Kasumi-1 (cell line): Measurements from ENCODE around the gene YIPF5.

Experiments
- DNase-seq, 2 experiments: peaks; one replicate each; lab custom pipeline; 2025; lab: John Stamatoyannopoulos, UW

YIPF5 gene

DNA sequence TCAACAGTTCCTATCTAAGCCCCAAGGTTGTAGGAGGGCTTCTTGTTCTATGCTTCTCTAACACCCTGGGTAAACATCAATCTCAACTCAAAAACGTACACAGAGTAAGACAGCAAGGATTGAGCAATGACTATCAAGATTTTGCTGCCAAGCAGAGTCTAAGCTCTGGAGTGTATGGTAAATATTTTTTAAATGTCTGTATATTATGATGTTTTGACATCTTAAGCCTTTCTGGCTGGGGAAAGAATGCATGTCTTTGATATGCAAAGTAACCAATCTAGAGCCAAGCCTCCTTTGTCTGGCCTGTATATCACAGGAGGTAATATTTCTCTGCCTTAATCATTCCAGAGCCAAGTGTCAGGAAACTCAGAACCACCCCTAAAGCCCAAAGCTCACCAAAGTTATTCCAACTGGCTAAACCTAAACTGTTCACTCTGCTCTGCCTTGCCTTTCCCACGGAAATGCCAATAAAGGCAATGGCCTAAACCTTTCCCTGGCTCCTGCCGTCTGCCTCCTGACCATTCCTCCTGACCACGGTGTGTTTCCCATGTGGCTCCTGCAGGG lies 45.2 kb downstream of the YIPF5 start:
- DNase-seq: no peak

DNA sequence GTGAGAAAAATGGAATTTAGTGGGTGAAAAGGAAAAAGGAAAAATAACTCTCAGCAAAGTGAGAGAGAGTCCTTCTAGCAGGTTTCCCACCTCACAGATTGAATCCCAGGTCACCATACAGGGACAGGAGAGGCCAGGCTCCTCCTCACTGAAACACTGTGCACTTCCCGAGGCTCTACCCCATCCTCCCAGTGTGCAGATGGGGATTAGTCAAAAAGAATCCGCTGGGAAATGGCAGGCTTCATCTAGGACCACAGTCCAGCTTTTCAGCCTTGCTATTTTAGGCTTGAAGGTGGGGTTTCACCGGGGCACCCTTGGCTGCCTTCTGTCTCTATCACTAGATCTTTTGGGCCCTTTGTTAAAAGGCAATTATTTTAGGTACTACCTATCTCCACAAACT lies 47.8 kb downstream of the YIPF5 start:
- no peak for DNase-seq

DNA sequence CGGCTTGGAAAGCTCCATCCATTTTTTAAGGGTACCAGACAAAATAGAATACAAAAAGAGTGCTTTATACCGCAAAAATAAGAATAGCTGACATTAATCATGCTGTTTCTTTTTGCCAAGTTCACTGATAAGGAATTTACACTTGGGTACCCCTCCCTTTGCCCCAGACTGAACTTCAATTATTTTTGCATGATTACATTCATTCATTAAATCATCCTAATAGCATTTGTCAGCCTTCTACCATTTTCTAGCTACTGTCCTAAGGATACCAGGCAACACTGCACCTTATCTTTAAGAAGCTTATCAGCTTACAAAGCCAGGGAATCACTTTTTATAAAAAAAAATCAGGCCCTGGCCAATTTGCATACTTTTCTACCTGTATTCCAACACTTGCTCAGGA lies 48.4 kb downstream of the YIPF5 start:
- no peak for DNase-seq

DNA sequence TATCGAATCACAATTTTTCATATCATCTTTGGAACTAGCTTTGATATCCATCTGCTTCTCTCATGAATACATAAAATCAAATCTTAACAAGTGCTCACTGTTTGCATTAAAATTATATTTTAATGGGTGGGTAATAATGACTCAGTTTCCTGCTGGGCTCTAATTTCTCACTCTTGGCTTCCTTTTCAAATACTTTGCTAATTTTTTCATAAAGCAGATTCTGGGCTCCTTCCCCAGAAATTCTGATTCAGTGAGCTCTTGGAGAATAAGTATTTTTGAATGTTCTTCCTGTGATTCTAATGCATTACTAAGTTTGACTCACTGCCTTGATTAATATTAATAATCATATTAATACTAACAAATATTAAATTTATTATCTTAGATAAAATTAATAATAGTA lies 48.9 kb downstream of the YIPF5 start:
- no peak for DNase-seq

DNA sequence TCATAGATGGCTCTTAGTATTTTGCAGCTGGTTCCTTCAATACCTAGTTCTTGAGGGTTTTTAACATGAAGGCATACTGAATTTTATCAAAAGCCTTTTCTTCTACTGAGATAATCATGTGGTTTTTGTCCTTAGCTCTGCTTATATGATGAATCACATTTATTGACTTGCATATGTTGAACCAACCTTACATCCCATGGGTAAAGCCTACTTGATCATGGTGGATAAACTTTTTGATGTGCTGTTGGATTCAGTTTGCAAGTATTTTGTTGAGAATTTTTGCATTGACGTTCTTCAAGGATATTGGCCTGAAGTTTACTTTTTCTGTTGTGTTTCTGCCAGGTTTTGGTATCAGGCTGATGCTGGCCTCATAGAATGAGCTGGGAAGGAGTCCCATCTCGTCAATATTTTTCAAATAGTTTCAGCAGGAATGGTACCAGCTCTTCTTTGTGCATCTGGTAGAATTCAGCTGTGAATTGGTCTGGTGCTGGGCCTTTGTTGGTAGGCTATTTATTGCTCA lies 49.7 kb downstream of the YIPF5 start:
- no peak for DNase-seq

DNA sequence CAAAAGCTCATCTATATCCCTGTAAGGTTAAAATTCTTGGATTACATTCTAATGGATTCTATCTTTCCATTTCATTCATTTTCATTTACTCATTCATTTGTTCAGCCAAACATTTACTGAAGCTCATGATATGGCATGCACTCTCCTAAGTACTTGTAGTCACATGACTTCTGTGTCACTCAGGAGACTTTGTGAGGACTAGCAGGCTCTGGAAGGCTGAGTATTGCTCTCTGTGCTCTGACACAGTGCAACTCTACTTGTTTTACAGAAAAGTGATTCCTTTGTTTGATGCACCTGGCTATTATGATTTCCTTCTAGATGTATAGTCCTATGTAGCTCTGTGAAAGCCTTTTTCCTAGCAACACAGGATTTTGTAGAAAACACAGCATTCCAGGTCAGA lies 53.0 kb downstream of the YIPF5 start:
- DNase-seq: no peak

DNA sequence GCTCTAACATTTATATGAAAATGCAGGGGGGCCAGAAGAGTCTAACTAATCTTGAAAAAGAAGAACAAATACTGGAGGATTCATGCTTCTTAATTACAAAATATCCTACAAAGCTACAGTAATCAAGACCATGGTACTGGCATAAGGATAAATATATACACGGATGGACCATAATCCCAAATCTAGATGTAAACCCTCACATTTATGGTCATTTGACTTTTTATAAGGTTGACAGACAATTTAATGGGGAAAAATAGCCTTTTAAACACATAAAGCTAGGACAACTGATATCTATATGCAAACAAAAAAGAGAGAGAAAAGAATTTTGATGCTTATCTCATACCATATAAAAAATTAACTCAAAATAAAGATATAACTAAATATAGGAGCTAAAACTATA lies 55.9 kb downstream of the YIPF5 start:
- DNase-seq: no peak
